Neural progenitor cell (in vitro differentiated cells): ENCODE data around the gene RTL10. TPM values are rescaled to one million over a fixed set of nuclear protein-coding genes. Genes with fewer than 3 reads are reported as not detected.

Experiments
- DNase-seq: peaks from one replicate; pipeline ENCODE4 v3.0.0-alpha.2; 2016; ENCODE audit warnings: low spot score
- H2AFZ ChIP-seq: fragments of 200-600 bp; sonication (generic); replicated peaks from 2 replicates; pipeline ENCODE4 v1.6.1; 2016; ENCODE audit warnings: antibody characterized with exemption
- H3F3A ChIP-seq: fragments of 200-600 bp; sonication (generic); 2 replicates; pipeline ENCODE4 v1.6.1; 2016; ENCODE audit warnings: antibody characterized with exemption, low read depth
- H3K27ac ChIP-seq: fragments of 200-600 bp; sonication (generic); 2 replicates; pipeline ENCODE4 v1.5.1; 2016; ENCODE audit warnings: mild to moderate bottlenecking
- H3K27me3 ChIP-seq: fragments of 200-600 bp; sonication (generic); 2 replicates; pipeline ENCODE4 v1.6.1; 2016; ENCODE audit warnings: mild to moderate bottlenecking, moderate library complexity
- H3K36me3 ChIP-seq: fragments of 200-600 bp; sonication (generic); 2 replicates; pipeline ENCODE4 v1.5.1; 2016
- H3K4me1 ChIP-seq: fragments of 200-600 bp; sonication (generic); 2 replicates; pipeline ENCODE4 v1.6.1; 2016; ENCODE audit warnings: mixed run types
- H3K4me2 ChIP-seq: fragments of 200-600 bp; sonication (generic); 2 replicates; pipeline ENCODE4 v1.6.1; 2016
- H3K4me3 ChIP-seq: fragments of 200-600 bp; sonication (generic); 2 replicates; pipeline ENCODE4 v1.5.1; 2016
- H3K79me2 ChIP-seq: fragments of 200-600 bp; sonication (generic); 2 replicates; pipeline ENCODE4 v1.6.1; 2016; ENCODE audit warnings: low read depth
- H3K9ac ChIP-seq: fragments of 200-600 bp; sonication (generic); 2 replicates; pipeline ENCODE4 v1.6.1; 2016
- H3K9me3 ChIP-seq: fragments of 200-600 bp; sonication (generic); 2 replicates; pipeline ENCODE4 v1.5.1; 2016; ENCODE audit warnings: low read depth
- H4K20me1 ChIP-seq: fragments of 200-600 bp; sonication (generic); 2 replicates; pipeline ENCODE4 v1.6.1; 2016; ENCODE audit warnings: low read depth
- H3K27ac Mint-ChIP-seq: 3 replicates; pipeline ENCODE4 v1.8.0; 2021; ENCODE audit warnings: mixed read lengths
- H3K27me3 Mint-ChIP-seq: 2 replicates; pipeline ENCODE4 v1.8.0; 2022; ENCODE audit warnings: low read depth, mild to moderate bottlenecking, inconsistent platforms, moderate library complexity, mixed read lengths; ENCODE audit not compliant: insufficient read depth
- H3K36me3 Mint-ChIP-seq: 3 replicates; pipeline ENCODE4 v1.8.0; 2021; ENCODE audit warnings: mixed read lengths
- H3K4me1 Mint-ChIP-seq: 3 replicates; pipeline ENCODE4 v1.8.0; 2021; ENCODE audit warnings: mixed read lengths
- H3K4me3 Mint-ChIP-seq: 3 replicates; pipeline ENCODE4 v1.8.0; 2021; ENCODE audit warnings: mild to moderate bottlenecking, moderate library complexity, mixed read lengths
- H3K9me3 Mint-ChIP-seq: 3 replicates; pipeline ENCODE4 v1.8.0; 2020; ENCODE audit warnings: mixed read lengths
- CTCF ChIP-seq: fragments of 200-600 bp; sonication (generic); IDR thresholded peaks from 2 replicates; pipeline ENCODE4 v1.5.1; 2017; ENCODE audit warnings: antibody characterized with exemption, mild to moderate bottlenecking
- EZH2 ChIP-seq: fragments of 200-600 bp; sonication (generic); IDR thresholded peaks from 2 replicates; pipeline ENCODE4 v1.6.1; 2017; ENCODE audit warnings: antibody characterized with exemption, mild to moderate bottlenecking, moderate library complexity
- EZH2phosphoT487 ChIP-seq: fragments of 200-600 bp; sonication (generic); IDR thresholded peaks from 2 replicates; pipeline ENCODE4 v1.6.1; 2017; ENCODE audit warnings: antibody characterized with exemption
- total RNA-seq: library from RNA; depleted of rRNA; stranded (reverse); fragments of >200 nt; gene quantifications from 2 replicates; pipeline ENCODE4 v1.2.3, GENCODE V29; 2015; ENCODE audit warnings: low replicate concordance

The RTL10 gene
- total RNA-seq, 1 donor from 2014 or later, result 7.3 TPM

DNA sequence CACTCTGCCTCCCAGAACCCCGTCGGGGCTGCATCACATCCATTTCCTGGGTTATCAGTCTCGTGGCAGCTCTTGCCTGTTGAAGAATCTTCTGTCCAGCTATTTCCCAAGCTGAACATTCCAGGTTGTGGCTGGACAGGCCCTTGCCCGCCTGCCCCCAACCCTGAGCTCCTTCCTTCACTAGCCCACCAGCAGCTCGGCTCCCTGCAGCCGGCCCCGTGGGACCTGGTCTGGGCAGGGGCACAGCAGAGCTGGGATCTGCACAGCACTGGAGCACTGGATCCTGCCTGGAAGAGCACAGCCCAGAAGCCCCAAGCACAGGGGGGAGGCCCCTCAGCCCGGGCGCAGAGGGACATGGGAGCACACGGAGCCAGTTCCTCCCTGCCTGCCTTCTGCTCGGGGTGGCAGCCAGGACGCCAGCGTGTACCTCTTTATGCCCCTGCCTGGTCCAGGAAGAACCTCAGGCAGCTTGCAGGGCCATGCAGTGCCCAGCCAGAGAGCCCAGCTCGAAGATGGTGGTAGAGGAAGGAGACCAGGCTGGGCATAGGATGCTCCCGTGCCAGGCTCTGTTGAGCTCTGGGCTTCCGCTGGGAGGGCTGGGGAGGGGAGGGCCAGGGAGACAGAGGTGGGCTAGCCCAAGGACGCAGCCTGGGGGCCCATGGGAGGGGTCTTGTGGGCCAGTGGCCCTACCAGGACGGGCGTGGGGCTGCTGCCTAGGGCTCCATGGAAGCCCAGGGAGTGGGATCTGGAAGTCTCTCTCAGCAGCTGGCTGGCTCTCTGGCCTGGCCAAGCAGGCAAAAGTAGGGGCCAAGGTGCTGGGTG, 16.6 kb upstream of the RTL10 start:
- H3K4me3 ChIP-seq, result no peak overlapping the region
- H3K9ac ChIP-seq, result no peak overlapping the region
- no peak overlapping the region for H2AFZ ChIP-seq
- Mint-ChIP-seq H3K27ac (no peak overlapping the region), H3K4me1 (peaks cover 15% of the 10 kb centered on the region), H3K9me3 (no peaks in the 10 kb centered on the region), H3K27me3 (no peaks in the 10 kb centered on the region), H3K36me3 (no peaks in the 10 kb centered on the region), H3K4me3 (no peak overlapping the region)
- no peaks in the 10 kb centered on the region for H3K36me3 ChIP-seq
- peaks cover 18% of the 10 kb centered on the region for H4K20me1 ChIP-seq
- no peaks in the 10 kb centered on the region for H3K79me2 ChIP-seq
- no peaks in the 10 kb centered on the region for H3K27me3 ChIP-seq
- TF ChIP-seq CTCF (no peak), EZH2 (no peak), EZH2phosphoT487 (no peak)
- H3F3A ChIP-seq, result peaks cover 9% of the 10 kb centered on the region
- no peak for DNase-seq
- H3K4me1 ChIP-seq, result peaks cover 11% of the 10 kb centered on the region
- no peaks in the 10 kb centered on the region for H3K9me3 ChIP-seq
- no peak overlapping the region for H3K4me2 ChIP-seq
- no peak overlapping the region for H3K27ac ChIP-seq

DNA sequence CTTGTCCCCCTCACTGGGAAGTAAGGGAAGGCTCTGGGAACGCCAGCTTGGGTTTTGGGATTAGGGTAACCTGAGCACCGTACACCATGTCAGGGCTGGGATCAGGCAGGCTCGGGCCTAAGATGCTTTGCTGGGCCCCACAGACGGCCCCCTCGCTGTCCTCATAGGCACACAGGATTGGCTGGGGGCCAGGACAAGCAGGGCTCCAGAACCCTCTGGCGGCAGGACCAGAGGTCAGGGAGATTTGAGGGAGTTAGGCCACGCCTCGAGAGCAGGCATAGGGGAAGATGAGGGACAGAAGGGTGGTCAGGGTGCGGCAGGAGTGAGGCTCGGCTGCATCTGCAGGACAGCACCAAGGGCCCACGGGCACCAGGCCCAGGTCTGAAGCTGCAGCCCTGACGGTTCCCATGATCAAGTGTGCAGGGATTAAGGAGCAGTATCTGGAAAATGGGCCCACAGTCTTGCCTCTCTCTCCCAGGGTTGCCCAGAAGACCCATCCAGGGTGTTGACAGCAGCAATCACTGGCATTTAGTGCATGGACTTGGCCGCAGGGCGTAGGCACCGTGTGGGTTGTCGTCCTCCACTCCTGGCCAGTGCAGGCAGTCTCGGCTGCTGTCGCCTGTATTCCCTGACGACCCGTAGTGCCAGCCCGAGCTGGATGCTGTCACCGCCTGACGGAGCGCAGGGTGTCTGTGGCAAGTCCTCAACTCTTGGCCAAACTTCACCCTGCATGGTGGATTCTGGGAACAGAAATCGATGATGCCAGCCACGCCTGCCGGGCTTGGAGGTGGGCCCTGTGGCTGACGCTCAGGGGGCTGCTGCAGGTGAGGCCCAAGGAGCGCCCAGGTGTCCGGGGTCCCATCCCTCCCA, 15.7 kb upstream of the RTL10 start:
- Histone ChIP-seq H3K27ac (no peak overlapping the region), H3K4me2 (no peak overlapping the region), H3K9ac (no peak overlapping the region), H3K4me1 (peaks cover 11% of the 10 kb centered on the region), H3K79me2 (no peaks in the 10 kb centered on the region), H2AFZ (no peak overlapping the region), H3F3A (peaks cover 9% of the 10 kb centered on the region), H3K36me3 (no peaks in the 10 kb centered on the region), H4K20me1 (peaks cover 17% of the 10 kb centered on the region), H3K4me3 (no peak overlapping the region), H3K9me3 (no peaks in the 10 kb centered on the region), H3K27me3 (no peaks in the 10 kb centered on the region)
- TF ChIP-seq EZH2phosphoT487 (no peak), EZH2 (no peak), CTCF (no peak)
- peaks cover 15% of the 10 kb centered on the region for H3K4me1 Mint-ChIP-seq
- H3K9me3 Mint-ChIP-seq, result no peaks in the 10 kb centered on the region
- H3K27ac Mint-ChIP-seq, result peak overlapping the region; percentile 60
- H3K27me3 Mint-ChIP-seq, result no peaks in the 10 kb centered on the region
- H3K4me3 Mint-ChIP-seq, result no peak overlapping the region
- H3K36me3 Mint-ChIP-seq, result no peaks in the 10 kb centered on the region
- DNase-seq, result no peak

GRCh38 chr22:19869497-19870152, 15.0 kb upstream of the RTL10 start:
- Histone ChIP-seq H3K27me3 (no peaks in the 10 kb centered on the region), H3K9me3 (no peaks in the 10 kb centered on the region), H3K9ac (no peak overlapping the region), H3F3A (peaks cover 3% of the 10 kb centered on the region), H2AFZ (no peak overlapping the region), H3K27ac (no peak overlapping the region), H3K36me3 (no peaks in the 10 kb centered on the region), H3K79me2 (no peaks in the 10 kb centered on the region), H3K4me2 (no peak overlapping the region), H4K20me1 (peaks cover 11% of the 10 kb centered on the region), H3K4me1 (peaks cover 5% of the 10 kb centered on the region), H3K4me3 (no peak overlapping the region)
- Mint-ChIP-seq H3K4me1 (peaks cover 9% of the 10 kb centered on the region), H3K27ac (no peak overlapping the region), H3K27me3 (no peaks in the 10 kb centered on the region), H3K4me3 (no peak overlapping the region), H3K36me3 (no peaks in the 10 kb centered on the region), H3K9me3 (no peaks in the 10 kb centered on the region)
- no peak for TF ChIP-seq EZH2
- no peak for TF ChIP-seq EZH2phosphoT487
- TF ChIP-seq CTCF, result no peak
- DNase-seq, result no peak
